Embryonic facial prominence (tissue), 1 donor: Measurements from ENCODE around the gene LRFN2.

Experiments
- DNase-seq: peaks from one replicate; pipeline ENCODE4 v3.0.0-alpha.2; 2016; ENCODE audit errors: extremely low spot score

The LRFN2 gene

DNA sequence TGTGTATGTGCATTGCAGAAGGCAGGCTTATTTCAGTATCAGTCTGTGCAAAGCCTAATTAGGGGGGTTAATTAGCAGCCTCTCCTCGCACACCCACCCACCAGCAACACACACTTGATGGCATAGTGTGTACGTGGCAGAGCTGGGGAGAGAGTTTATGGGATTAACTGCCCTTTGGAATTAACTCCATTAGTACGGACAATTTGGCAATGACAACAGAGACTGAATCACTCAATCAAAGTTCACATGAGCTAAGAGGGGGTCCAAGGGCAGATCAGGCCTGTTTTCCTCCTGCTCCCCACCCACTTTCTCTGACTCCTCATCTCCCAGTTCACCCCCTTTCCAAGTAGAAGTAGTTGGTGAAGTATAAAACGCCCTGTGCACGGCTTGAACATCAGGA lies 69.5 kb downstream of the LRFN2 start:
- no peak for DNase-seq

DNA sequence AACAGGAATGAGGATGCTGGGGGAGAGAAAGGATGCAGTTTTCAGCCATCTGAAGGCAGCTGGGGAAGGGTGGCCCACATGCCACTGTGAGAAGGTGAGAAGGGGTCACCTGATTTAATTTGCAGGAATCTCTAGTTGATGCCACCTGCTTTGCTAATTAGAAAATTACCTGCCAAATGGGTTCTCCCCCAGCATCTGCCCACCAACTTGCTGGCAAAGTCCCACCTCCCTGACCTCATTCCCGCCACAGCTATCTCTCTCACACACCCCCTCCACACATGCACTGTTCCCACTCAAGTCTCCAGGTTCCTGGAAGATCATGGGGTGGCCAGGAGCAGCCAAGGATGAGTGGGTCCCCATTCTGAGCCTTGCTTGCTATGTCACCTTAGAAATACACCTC lies 70.7 kb downstream of the LRFN2 start:
- DNase-seq, result no peak

DNA sequence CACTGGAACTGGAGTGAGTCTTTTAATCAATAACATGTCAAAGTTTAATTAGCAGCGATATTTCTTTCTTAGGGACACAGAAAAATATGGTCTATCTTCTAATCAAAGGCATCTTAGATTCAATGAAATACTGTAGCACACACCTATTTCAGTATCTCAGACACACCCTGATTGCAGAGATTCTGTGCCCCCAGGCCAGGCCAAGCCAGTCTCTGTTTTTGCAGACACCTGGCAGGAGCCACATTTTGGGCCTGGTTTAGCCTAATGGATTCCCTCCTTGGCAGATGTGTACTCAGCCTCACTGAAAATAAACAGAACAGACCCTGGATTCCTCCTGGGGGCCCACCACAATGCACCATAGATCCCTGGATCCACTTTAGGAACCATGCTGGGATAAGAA lies 74.8 kb downstream of the LRFN2 start:
- no peak for DNase-seq

DNA sequence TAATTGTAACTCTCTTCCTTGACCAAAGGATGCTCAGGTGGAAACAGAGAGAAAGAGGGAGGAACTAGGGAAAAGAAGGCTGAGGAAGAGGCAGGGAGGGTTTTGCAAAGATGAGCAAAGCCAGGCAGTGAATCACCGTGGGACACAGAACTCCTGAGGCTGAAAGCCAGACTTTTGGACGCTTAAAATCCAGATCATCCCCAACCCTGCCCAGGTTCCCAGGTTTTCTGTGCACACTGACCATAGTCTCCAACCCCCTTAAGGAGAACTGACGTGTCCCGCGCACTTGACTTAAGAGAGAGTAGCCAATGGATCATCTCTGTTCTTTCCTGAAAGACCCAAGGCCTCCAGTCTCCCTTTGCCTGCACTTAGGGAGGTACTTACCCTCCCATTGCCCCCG lies 75.3 kb downstream of the LRFN2 start:
- no peak for DNase-seq

DNA sequence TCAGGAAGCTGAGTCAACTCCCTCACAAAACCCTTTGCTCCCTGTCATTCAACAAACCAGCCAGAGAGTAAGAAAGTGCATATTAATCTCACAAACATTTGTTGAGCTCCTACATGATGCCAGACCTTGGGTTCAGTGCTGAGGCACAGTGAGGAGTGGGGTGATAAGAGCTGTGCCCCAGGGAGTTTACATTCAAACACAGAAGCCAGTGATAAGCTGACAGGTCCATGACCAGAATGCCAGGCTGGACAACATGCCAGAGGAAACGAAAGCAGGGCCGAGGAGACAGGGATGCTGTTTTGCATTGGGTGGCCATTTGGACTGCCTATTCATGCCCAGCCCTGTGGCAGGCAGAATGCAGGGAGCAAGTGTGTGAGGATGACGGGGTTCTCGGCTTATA lies 76.7 kb downstream of the LRFN2 start:
- DNase-seq, result no peak

DNA sequence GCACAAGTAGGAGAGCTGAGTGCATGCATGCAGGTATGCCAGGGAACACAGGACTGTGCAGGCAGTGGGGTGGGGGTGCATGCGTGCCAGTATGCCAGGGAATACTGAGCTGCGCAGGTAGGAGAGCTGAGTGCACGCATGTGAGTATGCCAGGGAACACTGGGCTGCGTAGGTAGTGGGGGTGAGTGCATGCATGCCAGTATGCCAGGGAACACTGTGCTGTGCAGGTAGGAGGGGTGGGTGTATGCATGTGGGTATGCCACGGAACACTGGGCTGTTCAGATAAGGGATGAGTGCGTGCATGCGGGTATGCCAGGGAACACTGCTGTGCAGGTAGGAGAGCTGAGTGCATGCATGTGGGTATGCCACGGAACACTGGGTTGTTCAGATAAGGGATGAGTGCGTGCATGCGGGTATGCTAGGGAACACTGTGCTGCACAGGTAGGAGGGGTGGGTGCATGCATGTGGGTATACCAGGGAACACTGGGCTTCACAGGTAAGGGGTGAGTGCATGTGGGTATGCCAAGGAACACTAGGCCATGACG lies 77.4 kb downstream of the LRFN2 start:
- no peak for DNase-seq

DNA sequence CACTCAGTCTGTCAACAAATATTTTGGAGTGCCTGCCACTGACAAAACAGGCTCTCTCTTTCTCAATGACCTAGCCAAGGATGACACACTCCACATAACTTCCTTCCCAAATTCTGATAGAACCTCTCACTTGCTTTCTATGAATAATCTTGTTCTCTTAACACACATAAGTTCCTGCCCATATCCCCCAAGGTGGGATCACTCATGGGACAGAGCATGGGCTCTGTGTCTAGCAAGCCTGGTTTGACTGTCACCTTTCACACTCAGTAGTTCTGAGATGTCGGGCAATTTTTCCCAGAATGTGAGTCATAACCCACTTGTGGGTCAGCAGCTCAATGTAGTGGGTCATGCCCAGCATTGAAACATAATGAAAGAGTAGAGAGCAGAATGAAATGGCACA lies 78.1 kb downstream of the LRFN2 start:
- no peak for DNase-seq

DNA sequence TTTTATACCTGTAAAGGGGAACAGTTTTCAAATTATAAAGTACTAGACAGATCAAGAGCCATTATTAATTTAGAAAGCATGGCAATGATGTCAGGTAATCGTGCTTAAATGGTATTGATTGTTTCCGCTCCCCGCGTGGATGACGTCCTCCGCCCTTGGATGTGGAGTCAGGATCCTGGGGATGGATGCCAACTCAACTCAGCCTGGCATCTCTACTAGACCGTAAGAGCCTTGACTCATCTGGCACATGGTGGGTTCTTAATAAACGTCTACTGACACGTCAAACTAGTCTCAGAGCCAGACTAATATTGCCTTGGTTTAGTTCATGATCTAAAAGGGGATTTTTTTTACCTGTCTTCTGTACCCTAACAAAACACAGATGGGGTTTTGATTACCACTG lies 80.2 kb downstream of the LRFN2 start:
- no peak for DNase-seq

DNA sequence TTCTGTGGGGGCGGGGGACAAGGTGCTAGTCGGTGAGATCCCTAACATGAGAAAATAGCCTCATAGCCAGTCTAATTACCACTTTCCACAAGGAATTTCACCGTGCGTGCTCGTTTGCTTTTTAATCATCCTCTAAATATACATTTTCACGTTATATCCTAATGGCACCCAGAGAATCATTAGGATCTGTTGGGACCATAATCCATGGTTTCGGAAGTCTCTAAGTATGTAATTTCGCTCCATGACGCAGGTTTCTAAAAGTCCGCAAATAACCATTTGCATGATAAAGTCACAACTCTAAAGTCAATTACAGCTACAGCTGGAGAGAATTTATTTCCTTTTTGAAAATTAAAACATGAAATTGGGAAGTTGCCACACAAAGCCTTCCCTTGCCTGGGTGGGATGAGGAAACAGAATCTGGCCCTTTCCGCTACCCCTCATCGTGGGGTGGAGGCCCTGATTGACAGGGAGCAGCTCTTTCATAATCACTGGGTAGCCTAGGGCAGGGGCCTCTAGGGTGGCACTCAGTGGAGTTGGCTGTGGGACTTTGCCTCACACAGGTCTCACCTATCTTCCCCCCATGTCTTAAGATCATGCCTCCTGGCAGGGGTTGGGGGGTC lies 81.9 kb downstream of the LRFN2 start:
- no peak for DNase-seq

DNA sequence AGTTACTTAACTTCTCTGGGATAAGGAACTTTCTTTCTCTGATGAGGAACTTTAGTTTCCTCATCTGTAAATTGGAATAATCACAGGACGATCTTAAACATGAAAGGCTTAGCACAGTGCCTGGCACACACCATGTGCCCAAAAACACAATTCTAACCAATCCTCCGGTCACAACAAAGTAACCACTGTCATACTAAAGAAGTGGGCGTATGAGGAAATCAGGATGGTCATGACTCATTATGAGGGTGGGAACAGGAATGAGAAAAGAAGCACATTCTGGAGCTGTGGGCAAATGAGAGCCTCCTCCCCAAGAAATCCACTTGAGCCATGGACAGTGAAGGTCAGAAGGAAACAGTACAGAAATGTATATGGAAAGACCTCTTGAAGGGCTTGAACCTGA lies 82.9 kb downstream of the LRFN2 start:
- DNase-seq, result no peak

DNA sequence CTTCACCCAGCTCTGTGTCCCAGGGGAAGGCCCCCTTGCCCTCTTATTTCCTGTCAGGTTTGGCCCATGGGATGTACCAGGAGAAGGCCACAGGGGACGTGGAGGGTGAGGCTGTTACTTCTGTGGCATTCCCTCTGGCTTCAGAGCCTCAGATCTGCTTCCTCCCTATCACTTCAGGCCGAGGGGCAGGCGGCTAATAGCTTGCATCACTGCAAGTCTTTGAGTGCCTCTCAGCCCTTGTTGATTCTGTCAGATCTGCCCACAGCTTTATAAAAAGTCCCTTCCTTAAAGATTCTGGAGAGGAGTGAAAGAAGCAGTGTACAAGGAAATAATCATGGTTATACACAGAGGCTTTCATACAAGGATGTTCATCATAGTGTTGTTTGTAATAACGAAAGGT lies 86.9 kb downstream of the LRFN2 start:
- DNase-seq, result no peak

DNA sequence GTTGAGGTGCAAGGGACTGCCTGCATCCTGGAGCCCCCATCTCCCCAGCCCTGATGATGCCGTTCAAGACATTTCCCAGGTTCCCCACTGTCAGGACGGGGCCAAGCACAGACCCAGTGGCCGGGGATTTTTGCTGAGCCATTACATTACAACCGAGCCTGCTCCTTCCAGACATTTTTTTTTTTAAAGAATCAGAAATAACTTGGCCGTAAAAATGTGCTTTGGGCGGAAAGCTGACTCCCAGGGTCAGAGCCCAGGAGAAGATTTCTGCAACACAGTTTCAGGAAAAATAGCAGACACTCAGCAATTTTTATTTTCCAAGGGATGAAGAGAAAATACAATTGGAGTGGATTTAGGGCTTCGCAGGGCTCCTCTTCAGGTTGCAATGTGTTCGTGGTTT lies 87.9 kb downstream of the LRFN2 start:
- no peak for DNase-seq

DNA sequence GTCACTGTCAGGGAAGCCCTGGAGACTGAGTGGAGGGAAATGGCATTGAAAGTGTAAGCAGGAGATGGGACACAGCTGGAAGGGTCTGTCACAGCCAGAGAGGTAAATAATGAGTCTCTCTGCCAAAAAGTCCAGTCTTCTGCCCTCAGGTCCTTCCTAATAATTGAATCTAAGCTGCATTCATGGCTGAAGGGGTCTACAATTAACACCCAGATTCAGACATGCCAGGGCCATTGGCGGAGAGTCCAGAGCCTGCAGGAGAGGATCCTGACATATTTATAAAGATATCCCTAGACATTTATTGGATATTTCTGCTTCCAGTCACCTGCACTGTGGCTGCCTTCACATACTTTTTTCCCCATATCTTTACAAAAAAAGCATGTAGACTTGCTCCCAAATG lies 89.0 kb downstream of the LRFN2 start:
- DNase-seq, result no peak

DNA sequence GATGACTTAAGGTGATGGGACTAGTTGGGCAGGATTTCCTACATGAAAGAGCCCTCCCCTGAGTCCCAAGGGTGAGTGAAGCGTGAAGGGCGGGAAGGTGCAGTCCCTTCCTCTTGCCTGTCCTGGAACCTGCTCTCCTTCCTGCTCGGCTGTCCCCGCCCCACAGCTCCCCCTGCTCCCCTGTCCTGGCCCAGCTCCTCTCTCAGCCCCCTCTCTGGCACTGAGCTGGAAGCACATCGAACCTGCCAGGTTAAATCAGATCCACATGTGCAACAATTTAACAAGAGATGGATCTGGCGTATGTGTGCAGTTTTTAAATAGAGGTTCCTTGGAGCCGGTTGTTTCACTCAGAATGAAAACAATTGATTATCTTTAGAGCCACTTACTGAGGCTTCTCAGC lies 95.0 kb downstream of the LRFN2 start:
- peak; percentile 49 for DNase-seq

DNA sequence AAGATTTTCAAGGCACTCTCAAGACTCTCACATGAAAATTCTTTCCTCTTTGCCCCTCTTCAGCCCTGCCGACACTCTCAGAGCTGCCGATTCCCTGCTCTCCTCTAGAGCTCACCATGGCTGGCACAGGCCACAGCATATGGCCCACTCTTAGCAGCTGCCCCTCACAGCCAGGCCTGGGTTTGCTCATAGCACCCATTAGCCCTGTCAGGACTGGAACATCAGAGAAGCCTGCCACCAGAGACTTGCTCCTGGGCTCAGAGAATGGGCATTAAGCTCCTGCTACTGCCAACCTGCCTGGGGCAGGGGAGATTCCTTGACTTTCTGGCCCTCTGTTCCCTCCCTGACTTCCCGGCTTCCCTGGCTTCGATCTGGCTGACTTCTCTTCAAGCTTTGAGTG lies 96.7 kb downstream of the LRFN2 start:
- no peak for DNase-seq

DNA sequence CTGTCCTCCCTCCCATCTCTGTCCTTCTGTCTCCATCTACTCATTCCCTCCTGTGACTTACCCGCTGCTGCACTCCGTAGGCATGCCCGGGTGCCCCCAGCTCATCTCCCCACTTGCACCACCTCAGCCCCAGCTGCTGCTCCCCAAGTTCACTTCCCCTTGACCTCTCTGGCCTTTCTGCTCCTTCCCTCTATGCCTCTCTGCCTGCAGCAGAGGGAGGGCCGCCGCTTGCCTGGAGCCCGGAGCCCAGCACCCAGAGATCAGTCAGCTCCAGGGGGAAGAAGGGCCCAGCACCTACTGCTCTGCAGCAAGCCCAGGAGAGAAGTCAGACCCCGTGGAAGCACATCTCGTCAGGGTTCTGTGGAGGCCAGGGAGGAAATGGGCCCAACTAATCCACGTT lies 97.4 kb downstream of the LRFN2 start:
- DNase-seq, result no peak

DNA sequence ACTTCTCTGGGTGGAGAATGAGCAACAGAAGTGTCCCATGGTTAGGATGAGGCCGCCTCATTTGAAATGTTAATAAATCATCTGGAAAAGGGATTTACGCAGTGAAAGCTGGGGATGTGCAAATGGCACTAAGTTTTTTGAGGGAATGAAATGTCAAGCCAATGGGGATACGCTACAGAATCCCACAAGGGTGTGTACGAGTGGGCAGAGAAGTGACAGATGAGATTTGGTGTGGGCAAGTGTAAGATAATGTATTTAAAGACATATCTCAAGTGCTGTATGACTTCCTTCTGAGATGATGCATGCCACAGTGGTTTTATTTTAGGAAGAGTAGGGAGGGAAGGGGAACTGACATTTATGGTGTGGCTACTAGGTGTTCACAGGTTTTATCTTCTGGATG lies 100.6 kb downstream of the LRFN2 start:
- no peak for DNase-seq

DNA sequence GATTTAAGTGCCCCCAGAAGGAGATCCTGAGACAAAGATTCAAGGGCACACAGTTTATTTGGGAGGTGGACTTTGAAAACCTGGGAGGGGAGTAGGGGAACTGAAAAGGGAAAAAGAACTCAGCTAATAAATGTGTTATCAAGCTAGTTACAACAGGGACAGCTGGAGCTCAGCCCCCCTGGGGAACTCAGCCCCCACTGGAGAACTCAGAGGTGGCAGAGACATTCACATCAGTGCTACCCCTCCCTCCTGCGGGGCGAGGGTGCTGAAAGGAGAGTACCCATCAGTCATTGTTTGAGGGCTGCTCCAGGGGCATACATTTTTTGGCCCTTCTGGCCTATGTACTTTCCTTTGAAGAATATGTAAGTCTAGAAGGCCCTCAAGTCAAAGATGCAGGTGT lies 101.4 kb downstream of the LRFN2 start:
- DNase-seq, result no peak

DNA sequence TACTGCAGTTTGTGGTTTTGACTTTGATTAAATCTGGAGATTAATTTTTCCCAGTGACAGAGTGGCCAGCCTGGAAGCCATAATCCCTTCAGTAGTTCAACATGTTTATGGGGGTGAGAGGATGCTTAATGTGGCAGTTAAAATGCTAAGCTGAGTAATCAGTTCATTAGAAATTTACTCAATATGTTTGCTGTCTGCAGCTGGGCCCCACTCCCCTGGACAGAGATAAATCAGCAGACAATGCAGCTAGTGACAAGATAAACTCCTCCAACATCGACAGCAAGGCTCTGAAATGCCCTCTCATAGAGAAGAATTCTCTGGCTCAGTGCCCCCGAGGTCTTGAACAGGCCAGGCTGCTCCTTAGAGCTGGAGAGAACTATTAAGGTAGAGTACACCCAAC lies 101.9 kb downstream of the LRFN2 start:
- no peak for DNase-seq

DNA sequence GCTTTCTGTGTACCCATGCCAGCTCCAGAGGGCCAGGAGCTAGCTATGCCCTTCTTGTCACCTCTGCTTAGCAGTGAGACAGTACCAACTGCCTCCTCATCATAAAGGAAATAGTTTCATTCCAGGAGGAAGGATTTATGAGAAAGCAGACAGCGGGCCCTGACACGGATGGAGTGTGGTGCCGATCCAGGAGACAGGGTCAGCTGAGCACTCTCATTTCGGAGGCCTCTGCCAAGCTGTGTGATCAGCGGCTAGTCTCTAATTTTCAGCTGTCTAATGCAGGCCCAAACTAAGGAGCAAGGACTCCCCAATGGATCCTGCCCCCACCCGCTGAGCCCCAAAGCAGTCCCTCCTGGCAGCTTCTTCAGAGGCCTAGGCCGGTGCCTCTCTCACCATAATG lies 103.1 kb downstream of the LRFN2 start:
- no peak for DNase-seq

DNA sequence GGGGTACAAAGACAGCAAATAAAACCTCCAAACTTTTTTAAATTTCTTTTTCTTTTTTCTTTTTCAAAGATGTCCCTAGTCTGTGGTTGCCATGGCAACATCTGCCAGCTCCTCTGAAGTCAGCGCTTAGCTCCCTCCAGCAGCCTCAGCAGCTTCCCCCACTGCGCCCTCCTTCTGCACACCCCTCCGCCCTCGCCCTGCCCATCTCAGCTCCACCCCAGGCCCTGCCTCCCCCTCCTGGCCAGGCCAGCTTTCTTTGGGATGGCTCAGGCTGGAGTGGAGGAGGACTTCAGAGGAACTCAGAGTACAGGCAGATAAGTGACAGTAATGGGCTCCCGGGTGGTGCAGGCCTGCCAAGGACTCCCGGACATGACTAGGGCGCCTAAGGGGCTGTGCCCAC lies 104.6 kb downstream of the LRFN2 start:
- DNase-seq, result no peak

DNA sequence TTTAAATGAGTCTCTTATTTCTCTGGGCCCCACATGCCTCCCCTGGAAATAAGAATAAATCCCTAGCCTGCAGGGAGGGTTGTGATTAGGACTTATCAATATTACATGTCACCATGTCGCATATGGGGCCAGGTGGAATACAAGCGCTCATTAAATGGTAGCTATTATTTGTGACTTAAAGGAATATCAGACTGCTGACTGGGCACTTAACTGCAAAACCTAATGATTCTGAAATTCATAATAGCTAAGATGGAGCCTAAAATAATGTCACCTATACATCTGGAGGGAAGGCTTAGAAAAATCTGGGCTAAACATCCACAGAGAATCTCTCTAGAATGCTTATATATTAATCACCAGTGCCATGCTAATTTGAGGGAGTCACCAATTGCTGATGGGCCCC lies 106.5 kb downstream of the LRFN2 start:
- no peak for DNase-seq

DNA sequence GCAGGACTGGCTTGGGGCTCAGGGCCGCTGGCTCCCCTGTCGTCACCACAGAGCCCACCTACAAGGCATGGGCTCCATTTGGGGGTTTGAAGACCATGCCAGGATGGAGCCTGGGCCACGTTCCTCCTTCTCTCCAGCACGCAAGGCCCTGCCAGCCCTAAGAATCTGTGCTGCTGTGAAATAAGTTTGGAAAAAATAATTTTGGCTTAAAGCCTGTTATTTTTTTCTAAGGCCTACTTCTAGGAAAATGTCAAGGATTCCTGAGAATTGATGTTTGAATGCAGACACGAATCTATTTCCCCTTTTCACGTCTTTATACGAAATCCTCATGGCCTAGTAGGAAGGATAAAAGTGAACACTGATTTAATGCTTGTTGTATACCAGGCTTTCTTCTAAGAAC lies 107.5 kb downstream of the LRFN2 start:
- DNase-seq, result peak; percentile 6
